NCI-H1048 (cell line): Measurements from ENCODE around the gene ARHGAP32.
"Not testable (repeated sequence)": the region's sequence is repeated elsewhere in the genome, so short reads cannot be mapped to it uniquely, and the experiment has no call there.

Experiments used
- DNase-seq: peaks from one replicate; lab custom pipeline; 2025; lab: John Stamatoyannopoulos, UW

The ARHGAP32 gene

GRCh38 chr11:128929991-128930390 is 262.1 kb downstream of the ARHGAP32 start:
- no peak for DNase-seq

DNA sequence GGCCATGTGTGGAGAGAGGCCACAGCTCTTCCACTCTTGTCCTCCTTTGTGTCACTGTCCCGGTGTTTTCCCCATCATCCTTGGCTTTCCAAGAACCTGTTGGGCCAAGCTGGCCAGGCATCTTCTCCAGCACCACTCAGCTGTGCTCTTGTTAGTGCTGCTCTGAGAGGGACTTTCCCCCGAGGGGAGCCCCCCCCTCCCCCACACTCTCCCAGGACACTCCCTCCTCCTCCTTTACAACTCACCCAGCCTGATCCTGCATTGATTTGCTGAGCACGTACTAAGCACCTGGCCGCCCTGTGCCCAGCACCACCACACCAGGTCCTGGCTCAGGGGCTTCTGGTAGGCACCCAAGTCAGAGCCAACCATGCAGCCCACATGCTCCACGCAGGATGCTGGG is 262.7 kb downstream of the ARHGAP32 start:
- DNase-seq = no peak

- DNase-seq = no peak
Observed at GRCh38 chr11:128928400-128928799, 263.7 kb downstream of the ARHGAP32 start.

DNA sequence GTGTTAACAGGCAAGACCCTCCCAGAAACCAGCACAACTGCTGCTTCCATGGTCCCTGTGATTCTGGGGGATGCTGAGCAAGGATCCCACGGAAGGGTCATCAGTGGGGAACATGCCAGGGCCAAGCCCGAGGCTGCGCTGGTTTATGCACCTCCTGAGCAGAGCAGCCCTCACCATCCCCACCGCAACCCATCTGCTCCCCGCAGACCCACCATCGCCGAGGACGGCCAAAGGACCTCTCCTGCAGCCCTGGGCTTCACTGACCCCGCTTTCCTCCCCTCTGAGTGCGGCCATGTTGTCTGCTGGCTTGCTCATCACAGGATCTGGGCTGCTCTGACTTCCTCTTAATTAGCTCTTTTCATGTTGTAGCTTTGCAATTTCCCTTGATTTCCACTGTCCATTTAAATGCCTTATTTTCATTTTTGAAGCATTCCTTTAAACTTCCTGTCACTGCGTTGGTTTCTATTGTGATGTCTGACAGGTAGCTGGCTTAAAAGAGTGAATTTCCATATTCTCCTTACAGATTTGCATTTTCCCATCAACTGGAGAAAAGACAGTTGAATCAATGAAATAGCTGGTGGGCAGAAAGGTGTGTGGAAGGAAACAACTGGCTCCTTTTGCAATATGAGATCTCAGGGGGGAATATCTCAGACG is 264.3 kb downstream of the ARHGAP32 start:
- DNase-seq = peak; percentile 12

- no peak for DNase-seq
Observed at GRCh38 chr11:128927108-128927461, 265.0 kb downstream of the ARHGAP32 start.

DNA sequence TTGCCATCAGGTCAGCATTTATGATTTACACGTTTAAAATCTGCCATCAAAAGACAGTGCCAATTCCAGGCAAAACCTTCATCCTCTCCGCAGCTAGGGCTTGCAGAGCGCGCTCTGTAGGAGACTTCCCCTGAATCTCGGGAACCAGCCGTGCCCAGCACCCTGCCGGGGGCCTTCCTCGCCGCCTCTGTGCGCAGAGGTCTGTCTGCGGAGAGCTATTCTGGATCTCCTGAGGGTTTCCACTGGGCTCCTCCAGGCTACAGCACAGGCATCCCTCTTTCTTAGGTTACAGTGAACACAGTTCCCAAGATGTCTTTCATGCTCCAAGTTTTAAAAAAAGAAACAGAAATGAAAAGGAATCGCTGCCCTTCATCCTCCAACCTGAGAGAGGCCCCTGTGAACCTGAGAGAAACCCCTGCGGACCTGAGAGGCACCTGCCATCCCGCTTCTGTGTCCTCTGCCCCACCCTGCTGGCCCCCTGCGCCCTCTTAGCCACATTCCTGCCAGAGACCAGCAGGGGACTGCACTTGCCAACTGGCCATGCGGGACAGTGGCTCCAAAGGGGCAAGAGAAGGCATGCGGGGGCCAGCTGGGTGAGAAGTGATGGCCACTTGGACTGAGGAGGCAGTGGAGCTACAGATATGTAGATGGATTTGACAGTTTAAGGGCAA is 265.6 kb downstream of the ARHGAP32 start:
- DNase-seq = no peak

DNA sequence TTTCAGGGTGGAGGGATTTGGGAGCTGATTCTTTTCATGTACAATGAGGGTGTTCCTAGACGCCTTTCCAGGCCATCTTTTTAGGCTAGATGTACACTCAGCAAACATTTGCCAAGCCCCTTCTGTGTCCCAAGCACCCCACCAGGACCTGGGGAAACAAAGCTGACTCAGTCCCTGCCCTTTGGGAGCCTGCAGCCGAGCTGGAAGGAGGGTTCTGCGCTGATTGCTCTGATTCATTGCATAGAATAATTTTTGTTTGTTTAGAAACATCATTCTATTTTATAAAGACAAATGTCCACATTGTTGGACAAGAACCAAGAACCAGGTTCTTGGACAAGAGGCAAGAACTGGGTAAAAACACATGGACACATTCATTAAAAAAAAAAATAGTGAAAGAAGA is 266.1 kb downstream of the ARHGAP32 start:
- DNase-seq = no peak

- no peak for DNase-seq
Observed at GRCh38 chr11:128925250-128925600, 266.9 kb downstream of the ARHGAP32 start.

DNA sequence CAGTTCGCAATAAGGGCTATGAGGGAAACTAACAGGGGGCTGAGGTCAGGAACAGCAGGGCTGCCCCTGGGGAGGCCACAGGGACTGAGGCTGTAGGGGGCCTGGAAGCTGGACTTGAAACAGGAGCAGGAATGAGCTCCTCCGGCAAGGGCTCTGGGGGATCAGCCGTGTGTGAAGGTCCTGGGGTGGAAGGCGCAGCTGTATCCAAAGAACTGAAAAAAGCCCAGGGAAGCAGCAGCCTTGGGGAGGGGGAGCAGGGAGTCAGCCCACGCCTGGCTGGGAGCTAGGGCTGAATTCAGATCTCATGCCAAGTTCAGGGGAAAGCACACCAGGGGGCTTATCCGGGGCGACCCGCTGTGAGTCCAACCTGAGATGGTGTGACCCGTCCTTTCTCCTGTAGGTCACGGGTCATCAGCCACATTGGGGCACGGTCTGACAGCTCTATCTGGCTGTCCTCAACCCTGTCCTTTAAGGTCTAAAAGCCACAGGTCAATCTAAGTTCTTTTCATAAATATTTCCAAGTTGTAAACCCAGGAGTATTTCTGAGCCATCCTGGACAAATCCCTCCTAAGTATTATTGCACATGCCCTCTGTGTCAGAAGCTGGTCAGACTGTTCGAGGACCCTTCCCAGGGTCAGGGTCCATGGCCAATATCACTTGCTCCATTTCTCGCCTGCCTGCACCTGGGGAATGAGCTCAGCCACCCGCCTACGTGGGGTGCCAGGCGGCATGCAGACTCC is 267.4 kb downstream of the ARHGAP32 start:
- DNase-seq = no peak

DNA sequence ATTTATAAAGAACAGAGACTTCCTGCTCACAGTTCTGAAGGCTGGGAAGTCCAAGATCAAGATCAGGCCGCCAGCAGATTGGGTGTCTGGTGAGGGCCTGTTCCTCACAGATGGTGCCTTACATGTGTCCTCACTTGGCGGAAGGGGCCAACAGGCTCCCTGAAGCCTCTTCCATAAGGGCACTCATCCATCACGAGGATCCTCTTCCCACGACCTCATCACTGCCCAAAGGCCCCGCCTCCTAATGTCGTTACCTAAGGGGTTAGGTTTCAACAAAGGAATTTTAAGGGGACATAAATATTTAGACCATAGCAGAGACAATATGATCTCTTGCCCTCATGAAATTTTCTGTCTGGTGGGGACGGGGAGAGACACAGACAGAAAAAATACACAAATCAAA is 268.0 kb downstream of the ARHGAP32 start:
- DNase-seq = no peak

GRCh38 chr11:128921793-128922192 is 270.3 kb downstream of the ARHGAP32 start:
- DNase-seq = no peak

GRCh38 chr11:128920666-128921065 is 271.5 kb downstream of the ARHGAP32 start:
- no peak for DNase-seq

- not testable (repeated sequence) for DNase-seq
Observed at GRCh38 chr11:128919635-128920034, 272.5 kb downstream of the ARHGAP32 start.

- no peak for DNase-seq
Observed at GRCh38 chr11:128919216-128919615, 272.9 kb downstream of the ARHGAP32 start.

GRCh38 chr11:128917144-128917724 is 274.9 kb downstream of the ARHGAP32 start:
- no peak for DNase-seq

- DNase-seq = no peak
Observed at GRCh38 chr11:128916681-128917080, 275.4 kb downstream of the ARHGAP32 start.

DNA sequence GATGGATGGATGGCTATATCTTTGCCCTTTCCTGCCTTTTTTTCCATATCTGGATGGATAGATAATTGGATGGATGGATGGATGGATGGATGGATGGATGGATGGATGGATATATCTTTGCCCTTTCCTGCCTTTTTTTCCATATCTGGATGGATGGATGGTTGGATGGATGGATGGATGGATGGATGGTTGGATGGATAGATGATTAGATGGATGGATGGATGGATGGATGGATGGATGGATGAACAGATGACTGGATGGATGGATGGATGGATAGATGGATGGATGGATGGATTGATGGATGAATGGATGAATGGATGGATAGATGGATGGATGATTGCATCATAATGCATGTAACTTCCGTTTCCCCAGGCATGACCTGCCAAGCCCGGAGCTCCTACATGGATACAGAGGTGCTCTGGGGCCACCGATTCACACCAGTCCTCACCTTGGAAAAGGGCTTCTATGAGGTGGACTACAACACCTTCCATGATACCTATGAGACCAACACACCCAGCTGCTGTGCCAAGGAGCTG is 276.0 kb downstream of the ARHGAP32 start:
- DNase-seq = no peak

- no peak for DNase-seq
Observed at GRCh38 chr11:128915149-128915521, 277.0 kb downstream of the ARHGAP32 start.
